Astrocyte of the spinal cord (primary cell): ENCODE results near the gene RASGEF1B.
A peak's percentile ranks its signal among the peaks of the same experiment; 100 is the strongest.
"Not testable (repeated sequence)": the region's sequence is repeated elsewhere in the genome, so short reads cannot be mapped to it uniquely, and the experiment has no call there.

Experiments
- DNase-seq: peaks from one replicate; pipeline ENCODE4 v3.0.0; 2011; ENCODE audit warnings: low read depth, low spot score
- H3K4me3 ChIP-seq: 2 replicates; pipeline ENCODE4 v1.5.1; 2011; ENCODE audit warnings: low read depth, mild to moderate bottlenecking, low read length, moderate library complexity
- in situ Hi-C: cut with HindIII; loops from 2 replicates; pipeline ENCODE4 v1.10.0; 2017; ENCODE audit warnings: low sequenced_read_pairs
- TF ChIP-seq, protein P1 (sequence below): IDR thresholded peaks from 2 replicates; pipeline ENCODE4 v1.5.1; 2012; ENCODE audit warnings: low read depth, mild to moderate bottlenecking, low read length, inconsistent platforms

Gene RASGEF1B

DNA sequence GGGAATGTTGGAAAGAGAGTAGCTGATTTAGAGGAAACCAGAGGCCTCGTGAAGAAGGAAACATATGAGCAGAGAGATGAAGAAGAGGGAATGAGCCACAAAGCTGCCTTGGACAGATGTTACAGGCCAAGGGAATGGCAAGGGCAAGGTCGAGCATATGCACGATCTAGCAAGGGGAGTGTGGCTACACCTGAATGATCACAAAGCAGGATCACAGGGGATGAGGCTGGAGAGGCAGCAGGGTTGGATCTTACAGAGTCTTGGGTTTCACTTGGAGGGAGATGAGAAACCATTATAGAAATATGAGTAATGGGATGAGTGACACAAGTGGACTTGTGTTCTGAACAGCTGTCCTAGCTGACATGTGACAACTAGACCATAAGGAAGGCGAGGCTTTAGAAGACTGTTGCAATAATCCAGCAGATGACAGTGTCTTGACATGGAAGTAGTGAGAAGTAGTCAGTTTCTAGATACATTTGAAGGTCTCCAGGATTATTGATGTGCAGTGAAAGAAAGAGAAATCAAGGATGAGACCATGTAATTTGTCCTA is 58.7 kb downstream of the RASGEF1B start:
- TF ChIP-seq, protein P1, sequence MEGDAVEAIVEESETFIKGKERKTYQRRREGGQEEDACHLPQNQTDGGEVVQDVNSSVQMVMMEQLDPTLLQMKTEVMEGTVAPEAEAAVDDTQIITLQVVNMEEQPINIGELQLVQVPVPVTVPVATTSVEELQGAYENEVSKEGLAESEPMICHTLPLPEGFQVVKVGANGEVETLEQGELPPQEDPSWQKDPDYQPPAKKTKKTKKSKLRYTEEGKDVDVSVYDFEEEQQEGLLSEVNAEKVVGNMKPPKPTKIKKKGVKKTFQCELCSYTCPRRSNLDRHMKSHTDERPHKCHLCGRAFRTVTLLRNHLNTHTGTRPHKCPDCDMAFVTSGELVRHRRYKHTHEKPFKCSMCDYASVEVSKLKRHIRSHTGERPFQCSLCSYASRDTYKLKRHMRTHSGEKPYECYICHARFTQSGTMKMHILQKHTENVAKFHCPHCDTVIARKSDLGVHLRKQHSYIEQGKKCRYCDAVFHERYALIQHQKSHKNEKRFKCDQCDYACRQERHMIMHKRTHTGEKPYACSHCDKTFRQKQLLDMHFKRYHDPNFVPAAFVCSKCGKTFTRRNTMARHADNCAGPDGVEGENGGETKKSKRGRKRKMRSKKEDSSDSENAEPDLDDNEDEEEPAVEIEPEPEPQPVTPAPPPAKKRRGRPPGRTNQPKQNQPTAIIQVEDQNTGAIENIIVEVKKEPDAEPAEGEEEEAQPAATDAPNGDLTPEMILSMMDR: no peak
- in situ Hi-C loops: no loop called here
- DNase-seq: no peak

DNA sequence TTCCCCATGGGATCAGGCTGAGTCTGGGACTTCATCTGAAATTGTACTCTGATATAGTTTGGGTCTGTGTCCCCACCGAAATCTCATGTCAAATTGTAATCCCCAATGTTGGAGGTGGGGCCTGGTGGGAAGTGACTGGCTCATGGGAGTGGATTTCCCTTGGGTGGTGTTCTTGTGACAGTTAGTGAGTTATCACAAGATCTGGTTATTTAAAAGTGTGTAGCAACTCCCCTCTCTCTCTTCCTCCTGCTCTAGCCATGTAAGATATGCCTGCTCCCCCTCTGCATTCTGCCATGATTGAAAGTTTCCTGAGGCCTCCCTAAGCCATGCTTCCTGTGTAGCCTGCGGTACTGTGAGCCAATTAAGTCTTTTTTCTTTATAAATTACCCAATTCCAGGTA is 61.0 kb downstream of the RASGEF1B start:
- in situ Hi-C loops: no loop called here
- no peak overlapping the region for H3K4me3 ChIP-seq
- TF ChIP-seq, protein P1: no peak
- DNase-seq: no peak

More for the DNA sequence above, 58.7 kb downstream of the RASGEF1B start:
- no peak overlapping the region for H3K4me3 ChIP-seq

DNA sequence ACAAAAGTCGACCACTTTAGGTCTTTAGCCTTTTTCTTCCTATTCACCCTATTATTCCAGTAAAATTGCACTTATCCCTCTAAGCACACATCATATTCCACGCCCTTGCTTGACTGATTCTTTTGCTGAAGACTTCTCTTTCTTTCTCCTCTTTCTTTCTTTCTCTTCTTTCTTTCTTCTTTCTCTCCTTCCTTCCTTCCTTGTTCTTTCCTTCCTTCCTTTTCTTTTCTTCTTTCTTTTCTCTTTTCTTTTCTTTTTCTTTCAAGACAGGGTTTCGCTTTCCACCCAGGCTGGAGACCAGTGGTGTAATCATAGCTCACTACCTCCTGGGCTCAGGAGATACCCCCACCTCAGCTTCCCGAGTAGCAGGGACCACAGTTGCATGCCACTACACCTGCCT is 61.9 kb downstream of the RASGEF1B start:
- no peak for DNase-seq
- TF ChIP-seq, protein P1: no peak
- in situ Hi-C loops: no loop called here
- H3K4me3 ChIP-seq: no peak overlapping the region

DNA sequence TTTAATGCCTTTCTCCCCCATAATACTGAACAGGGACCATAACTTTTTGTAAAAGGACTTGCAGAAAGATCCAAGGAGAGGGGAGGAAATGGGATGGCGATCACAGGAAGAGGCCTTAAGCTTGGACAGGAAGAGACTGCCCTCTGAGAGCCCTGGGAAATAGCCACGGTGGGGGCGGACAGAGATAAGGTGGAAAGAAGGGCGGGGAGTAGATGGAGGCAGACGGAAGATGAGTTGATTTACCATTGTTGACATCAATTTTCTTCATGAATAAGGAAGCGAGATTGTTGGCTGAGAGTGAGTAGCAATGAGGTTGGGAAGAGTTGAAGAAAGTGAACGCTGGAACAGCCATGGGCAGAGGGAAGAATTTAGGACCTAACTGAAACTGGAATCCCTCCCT is 63.4 kb downstream of the RASGEF1B start:
- TF ChIP-seq, protein P1: no peak
- no peak for DNase-seq
- in situ Hi-C loops: no loop called here
- no peak overlapping the region for H3K4me3 ChIP-seq

DNA sequence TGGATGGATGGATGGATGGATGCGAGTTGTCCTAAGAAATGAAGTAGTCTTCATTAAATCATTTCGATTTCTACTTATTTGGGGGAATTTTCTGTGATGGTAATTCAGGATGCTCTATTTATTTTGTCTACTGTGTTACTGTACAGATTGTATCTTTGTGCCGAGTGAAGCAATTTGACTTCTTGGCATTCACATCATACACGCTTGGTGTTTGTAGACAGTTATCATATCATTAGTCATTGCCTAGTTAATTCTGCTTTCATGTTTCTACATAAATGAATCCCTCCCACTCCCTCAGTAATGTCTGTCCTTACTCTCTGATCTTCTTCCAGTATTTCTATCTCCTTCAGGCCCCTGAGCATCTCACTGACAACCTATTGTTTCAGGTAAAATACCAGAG is 64.0 kb downstream of the RASGEF1B start:
- in situ Hi-C loops: no loop called here
- no peak for DNase-seq
- no peak overlapping the region for H3K4me3 ChIP-seq
- TF ChIP-seq, protein P1: no peak

DNA sequence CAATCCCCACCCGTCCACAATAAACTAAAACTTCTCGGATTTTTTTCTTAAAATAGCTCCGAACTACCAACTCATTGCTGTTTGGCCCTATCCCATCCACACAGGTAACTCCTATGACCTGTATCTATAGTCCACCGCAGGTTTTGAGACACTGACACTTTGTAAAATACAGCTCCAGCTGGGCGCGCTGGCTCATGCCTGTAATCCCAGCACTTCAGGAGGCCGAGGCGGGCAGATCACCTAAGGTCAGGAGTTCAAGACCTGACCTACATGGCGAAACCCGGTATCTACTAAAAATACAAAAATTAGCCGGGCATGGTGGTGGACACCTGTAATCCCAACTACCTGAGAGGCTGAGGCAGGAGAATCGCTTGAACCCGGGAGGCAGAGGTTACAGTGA is 65.2 kb downstream of the RASGEF1B start:
- in situ Hi-C loops, DNase-seq, H3K4me3 ChIP-seq: not testable (repeated sequence)

DNA sequence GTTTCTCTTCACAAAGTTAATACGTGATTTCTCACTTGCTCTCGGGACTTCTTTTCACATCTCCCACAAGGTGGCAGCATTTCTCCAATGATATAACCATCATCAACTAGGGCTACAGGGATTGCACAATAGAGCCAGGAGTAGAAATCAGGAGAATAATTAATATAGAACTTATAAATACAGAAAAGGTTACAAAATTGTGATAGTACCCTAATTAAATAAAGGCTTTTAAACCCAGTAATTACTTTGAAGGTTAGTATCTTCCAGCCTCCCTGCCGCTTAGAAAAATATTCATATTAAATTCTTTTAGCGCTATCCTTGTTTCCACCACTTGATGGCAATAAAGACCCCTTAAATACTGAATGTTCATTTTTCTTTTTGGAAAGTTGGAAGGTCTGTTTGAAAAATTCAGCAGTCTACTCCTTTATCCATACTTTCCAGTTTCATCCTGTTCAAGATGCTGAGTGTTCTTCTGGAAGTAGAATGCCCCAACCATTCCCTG is 65.8 kb downstream of the RASGEF1B start:
- peak; percentile 80 for DNase-seq
- in situ Hi-C loops: no loop called here
- TF ChIP-seq, protein P1: peak; percentile 63
- no peak overlapping the region for H3K4me3 ChIP-seq
